Germinal center (tissue), 1 donor: Measurements from ENCODE around the gene GRIK1.
A peak's percentile ranks its signal among the peaks of the same experiment; 100 is the strongest.
"Not testable (repeated sequence)": the region's sequence is repeated elsewhere in the genome, so short reads cannot be mapped to it uniquely, and the experiment has no call there.

Experiments
- DNase-seq: peaks from one replicate; pipeline ENCODE4 v3.0.0; 2012; ENCODE audit warnings: mixed read lengths, low spot score

Gene GRIK1

GRCh38 chr21:29606613-29607012, 333.2 kb downstream of the GRIK1 start:
- no peak for DNase-seq

GRCh38 chr21:29605219-29605618, 334.6 kb downstream of the GRIK1 start:
- DNase-seq = not testable (repeated sequence)

DNA sequence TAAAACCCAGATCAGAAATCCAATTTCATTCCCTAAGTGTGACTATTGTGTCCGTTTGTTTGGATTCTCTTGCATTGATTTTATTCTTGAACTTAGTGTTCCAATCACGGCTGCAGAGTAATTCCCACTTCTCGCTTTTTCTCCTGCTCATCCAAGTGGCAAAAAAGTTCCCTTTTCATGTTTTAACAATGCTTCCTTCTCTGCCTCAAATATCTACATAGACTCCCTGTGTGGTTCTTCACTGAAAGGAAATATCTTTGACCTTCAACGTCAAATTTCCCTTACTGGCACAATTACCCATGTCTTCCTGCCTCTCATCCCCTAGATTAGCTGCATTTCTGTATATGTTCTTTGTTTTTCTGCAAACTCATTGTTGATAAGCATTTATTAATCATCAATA, 335.7 kb downstream of the GRIK1 start:
- DNase-seq = no peak

- DNase-seq = no peak
Measured at GRCh38 chr21:29601047-29601446, 338.7 kb downstream of the GRIK1 start.

- no peak for DNase-seq
Measured at GRCh38 chr21:29586696-29587095, 353.1 kb downstream of the GRIK1 start.

DNA sequence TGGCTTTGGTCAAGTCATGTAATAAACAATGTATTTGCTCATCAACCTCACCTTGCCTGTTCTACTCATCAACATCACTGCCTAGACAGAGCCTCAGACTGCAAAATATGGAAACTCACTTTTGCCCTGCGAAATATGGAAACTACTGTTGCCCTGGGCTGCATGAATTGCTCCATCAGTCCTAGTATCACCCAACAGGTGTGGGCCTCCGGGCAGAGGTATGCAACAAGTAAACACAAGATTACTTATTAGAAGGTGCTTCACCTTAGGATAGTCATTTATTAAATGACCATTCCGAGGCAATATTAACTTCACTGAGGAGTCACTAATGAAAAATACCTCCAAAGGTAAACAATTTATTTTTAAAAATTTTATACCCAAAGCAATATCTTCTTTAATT, 354.3 kb downstream of the GRIK1 start:
- no peak for DNase-seq

GRCh38 chr21:29583424-29583924, 356.3 kb downstream of the GRIK1 start:
- DNase-seq = no peak

GRCh38 chr21:29582855-29583254, 356.9 kb downstream of the GRIK1 start:
- no peak for DNase-seq

GRCh38 chr21:29581393-29581792, 358.4 kb downstream of the GRIK1 start:
- DNase-seq = no peak

- DNase-seq = no peak
Measured at GRCh38 chr21:29580732-29581285, 359.0 kb downstream of the GRIK1 start.

DNA sequence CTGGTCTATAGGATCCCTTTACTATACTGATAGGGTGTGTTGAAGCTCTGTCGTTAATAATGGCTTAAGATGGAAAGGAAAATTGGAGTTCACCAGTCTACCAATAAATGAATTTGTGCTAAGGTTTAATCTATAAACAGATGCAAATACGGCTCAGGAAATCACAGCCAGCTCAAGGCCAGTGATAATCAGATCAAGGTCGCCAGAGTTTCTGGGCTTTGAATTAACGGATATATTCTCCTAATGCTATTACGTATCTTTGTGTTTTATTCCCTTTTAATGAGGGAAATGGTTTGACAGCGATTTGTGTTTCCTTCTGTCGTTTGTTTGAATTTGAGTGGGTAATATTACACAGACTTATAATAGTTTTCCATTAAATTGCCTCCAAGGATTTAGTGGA, 361.5 kb downstream of the GRIK1 start:
- no peak for DNase-seq

- DNase-seq = no peak
Measured at GRCh38 chr21:29571949-29572348, 367.8 kb downstream of the GRIK1 start.

GRCh38 chr21:29568020-29568697, 371.6 kb downstream of the GRIK1 start:
- no peak for DNase-seq

DNA sequence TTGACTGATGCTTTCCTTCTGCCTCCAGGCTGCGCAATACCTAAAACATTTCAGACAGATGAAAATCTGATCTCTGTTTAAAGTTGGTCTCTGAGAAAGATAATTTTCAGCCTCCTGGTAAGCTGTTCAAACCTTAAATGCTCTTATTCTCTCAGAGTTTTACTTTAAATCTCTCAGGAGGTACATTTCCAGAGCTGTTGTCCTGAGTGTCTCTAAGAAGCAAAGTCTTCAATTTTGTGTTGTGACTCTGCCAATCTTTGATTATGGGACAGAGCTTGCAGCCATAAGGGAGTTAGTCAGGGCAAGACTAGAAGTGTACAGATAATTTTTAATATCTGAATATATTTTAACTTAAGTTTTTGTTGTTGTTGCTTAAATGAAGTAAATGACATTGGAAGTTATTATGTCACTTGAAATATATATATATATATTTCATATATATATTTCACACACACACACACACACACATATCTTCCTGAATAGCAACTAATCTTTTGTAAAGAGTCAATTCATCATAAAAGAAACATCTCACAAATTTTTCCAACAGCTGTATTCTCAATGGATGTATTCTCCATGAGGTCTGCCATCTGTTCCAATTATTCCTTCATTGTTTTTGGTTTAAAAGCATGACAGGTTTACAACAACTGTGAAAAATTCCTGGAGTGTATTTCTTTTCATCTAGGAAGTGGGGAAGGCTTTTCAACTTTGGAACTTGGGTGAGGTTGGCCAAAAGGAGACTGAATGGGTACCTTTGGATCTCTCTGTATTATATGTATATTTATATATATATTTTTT, 381.7 kb downstream of the GRIK1 start:
- no peak for DNase-seq

DNA sequence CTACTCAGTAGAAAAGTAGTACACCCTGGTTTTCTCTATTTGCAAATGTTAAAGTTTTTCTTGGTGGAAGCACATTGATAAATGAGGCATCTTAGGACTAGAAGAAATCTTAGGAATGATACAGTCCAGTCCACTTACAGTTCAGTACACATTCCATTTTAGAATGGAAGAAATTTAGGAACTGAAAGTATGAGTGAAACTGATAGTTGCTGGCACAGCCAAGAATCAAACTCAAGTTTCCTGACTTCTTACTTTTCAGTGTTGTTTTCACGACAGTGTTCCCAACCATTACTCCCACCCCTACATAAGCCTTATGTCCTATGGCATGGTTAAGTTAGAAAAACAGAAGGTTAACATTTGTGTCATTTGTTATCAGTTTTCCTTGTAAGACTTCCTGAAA, 382.6 kb downstream of the GRIK1 start:
- DNase-seq = peak; percentile 13

DNA sequence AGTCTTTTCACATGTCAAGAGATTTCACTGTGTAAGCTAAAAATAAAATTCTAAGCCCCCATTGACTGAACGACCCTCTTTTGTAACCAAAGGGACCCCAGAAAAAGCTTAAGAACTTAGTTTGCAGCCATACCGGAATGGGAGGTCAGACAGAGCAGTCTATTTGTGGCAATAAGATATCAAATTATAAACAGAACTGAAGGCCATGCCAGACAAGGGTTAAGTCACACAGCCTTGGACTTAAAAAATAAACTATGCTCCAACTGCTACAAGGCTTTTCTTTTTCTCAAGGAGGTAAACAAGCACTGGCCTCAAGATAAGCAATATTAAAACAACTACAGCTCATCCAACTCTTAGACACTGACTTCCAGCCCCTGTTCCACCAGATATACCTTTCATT, 384.2 kb downstream of the GRIK1 start:
- no peak for DNase-seq

DNA sequence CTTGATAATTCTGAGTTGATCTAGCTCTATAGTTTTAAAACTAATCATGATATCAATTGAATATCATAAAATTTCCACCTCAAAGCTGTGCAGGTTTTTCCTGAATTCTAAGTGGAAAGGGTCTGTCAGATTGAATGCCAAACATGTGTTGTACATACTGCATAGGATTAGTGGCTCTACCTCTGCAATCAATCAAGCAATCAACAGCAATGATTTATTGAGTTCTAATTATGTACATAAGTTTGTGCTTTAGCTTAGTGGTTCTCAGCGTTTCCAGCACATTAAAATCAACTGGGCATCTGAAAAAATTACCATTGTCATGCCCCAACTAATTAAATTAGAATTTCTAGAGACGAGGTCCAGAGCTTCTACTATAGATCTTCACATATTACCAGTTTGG, 389.6 kb downstream of the GRIK1 start:
- DNase-seq = no peak

DNA sequence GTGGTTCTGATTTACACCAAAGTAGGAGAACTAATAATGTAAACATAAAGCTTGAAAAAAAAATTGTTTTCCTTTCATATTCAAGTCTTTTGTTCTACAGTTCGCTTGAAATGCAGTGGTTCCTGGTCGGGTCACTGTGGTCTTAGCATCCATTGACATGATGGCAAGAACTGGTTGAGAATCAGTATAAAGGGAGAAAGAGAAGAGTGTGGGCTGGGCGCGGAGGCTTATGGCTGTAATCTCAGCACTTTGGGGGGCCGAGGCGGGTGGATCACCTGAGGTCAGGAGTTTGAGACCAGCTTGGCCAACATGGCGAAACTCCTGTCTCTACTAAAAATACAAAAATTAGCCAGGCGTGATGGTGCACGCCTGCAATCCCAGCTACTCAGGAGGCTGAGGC, 390.2 kb downstream of the GRIK1 start:
- no peak for DNase-seq

GRCh38 chr21:29547998-29548397, 391.8 kb downstream of the GRIK1 start:
- no peak for DNase-seq

DNA sequence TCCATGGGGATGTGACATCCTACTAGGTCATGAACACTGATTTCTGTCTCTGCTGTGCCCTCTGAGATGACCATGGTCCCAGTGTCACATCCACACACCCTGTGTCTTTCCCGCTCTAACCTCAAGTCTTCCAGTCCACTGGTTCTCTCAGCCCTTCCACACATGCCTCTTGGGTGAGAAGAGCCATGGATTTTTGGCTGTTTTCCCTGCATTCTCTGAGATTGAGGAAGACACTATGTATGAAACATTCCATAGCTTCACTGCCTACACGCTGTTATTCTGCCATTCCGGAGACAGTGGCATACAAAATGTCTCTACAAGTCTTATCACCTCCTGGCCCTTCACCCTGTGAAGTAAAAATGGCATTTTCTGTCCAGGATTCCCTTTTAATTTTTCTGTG, 393.7 kb downstream of the GRIK1 start:
- DNase-seq = no peak

GRCh38 chr21:29540289-29540688, 399.5 kb downstream of the GRIK1 start:
- no peak for DNase-seq

DNA sequence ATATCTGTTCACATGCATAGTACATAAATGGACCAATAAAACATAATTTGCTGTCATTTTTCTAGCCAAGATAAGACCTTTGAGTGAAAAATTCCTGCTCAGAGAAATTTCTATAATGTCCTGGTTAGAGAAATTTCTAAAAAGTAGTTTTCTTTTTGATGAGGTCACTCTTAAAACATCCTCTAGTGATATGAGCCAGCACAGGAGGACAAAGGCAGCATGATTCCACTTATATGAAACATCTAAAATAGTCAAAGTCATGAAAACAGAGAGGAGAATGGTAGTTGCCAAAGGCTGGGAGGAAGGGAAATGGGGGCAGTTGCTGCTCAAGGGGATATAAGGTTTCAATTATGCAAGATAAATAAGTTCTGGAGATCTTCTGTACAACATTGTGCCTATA, 401.7 kb downstream of the GRIK1 start:
- DNase-seq = no peak

DNA sequence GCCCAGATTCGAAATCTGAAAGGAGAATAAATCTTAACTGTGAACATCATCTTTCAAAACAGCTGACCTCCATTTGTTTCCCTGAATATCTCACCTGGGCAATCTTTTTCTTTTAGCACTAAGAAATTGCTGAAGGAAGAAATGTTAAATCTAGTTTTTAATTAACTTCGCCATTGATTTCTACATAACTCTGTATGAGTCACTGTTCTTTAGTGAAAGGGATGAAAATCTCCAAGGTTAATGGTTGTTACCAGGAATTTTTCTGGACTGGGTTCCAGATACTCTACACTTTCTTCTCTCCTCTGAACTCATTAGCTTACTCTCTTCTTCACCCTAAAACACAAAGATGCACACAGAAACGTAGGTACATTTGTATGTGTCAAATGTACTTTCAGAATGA, 405.3 kb downstream of the GRIK1 start:
- no peak for DNase-seq
